ENCODE measurements around the gene TCTN3.

DNA sequence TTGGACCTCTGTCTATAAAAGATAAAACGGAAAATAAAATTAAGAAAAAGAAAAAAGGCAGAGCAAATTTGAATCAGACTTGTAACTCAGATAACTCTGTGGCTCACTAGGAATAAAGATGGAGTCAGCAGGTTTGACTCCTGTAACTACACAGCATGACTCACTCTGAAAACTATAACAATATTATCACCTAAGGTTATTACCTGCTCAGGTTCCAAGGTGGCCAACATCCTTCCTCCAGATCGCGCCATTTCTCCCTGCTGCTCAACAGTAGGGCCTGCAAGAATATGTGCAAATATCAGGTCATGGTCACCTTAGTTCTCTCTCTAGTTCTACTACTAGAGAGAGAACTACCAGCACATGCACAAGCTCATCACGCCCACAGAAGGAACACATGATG lies 67.2 kb downstream of the TCTN3 start:
- TF ChIP-seq, protein P1, sequence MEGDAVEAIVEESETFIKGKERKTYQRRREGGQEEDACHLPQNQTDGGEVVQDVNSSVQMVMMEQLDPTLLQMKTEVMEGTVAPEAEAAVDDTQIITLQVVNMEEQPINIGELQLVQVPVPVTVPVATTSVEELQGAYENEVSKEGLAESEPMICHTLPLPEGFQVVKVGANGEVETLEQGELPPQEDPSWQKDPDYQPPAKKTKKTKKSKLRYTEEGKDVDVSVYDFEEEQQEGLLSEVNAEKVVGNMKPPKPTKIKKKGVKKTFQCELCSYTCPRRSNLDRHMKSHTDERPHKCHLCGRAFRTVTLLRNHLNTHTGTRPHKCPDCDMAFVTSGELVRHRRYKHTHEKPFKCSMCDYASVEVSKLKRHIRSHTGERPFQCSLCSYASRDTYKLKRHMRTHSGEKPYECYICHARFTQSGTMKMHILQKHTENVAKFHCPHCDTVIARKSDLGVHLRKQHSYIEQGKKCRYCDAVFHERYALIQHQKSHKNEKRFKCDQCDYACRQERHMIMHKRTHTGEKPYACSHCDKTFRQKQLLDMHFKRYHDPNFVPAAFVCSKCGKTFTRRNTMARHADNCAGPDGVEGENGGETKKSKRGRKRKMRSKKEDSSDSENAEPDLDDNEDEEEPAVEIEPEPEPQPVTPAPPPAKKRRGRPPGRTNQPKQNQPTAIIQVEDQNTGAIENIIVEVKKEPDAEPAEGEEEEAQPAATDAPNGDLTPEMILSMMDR (conservative IDR thresholded peaks at IDR 0.05; ENCODE audit: low read depth, low read length): no peak
- no peak for TF ChIP-seq CEBPB (IDR thresholded peaks at IDR 0.05; ENCODE audit: low read depth, low read length)
- TF ChIP-seq POLR2A (IDR thresholded peaks at IDR 0.05; ENCODE audit: low read depth, low read length): no peak
- TF ChIP-seq RCOR1 (IDR thresholded peaks at IDR 0.05; ENCODE audit: insufficient replicate concordance, low read length): no peak
- TF ChIP-seq, protein P2, sequence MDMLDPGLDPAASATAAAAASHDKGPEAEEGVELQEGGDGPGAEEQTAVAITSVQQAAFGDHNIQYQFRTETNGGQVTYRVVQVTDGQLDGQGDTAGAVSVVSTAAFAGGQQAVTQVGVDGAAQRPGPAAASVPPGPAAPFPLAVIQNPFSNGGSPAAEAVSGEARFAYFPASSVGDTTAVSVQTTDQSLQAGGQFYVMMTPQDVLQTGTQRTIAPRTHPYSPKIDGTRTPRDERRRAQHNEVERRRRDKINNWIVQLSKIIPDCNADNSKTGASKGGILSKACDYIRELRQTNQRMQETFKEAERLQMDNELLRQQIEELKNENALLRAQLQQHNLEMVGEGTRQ (IDR thresholded peaks at IDR 0.05; ENCODE audit: low read depth, low read length): no peak
- TF ChIP-seq, protein P3, sequence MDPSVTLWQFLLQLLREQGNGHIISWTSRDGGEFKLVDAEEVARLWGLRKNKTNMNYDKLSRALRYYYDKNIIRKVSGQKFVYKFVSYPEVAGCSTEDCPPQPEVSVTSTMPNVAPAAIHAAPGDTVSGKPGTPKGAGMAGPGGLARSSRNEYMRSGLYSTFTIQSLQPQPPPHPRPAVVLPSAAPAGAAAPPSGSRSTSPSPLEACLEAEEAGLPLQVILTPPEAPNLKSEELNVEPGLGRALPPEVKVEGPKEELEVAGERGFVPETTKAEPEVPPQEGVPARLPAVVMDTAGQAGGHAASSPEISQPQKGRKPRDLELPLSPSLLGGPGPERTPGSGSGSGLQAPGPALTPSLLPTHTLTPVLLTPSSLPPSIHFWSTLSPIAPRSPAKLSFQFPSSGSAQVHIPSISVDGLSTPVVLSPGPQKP (IDR thresholded peaks at IDR 0.05; ENCODE audit: borderline replicate concordance, low read depth, low read length): no peak
- TF ChIP-seq RFX5 (IDR thresholded peaks at IDR 0.05; ENCODE audit: low read depth, low read length): no peak
- no peak for TF ChIP-seq MXI1 (IDR thresholded peaks at IDR 0.05; ENCODE audit: borderline replicate concordance, low read depth, low read length)
- no peak for TF ChIP-seq NFE2L2 (IDR thresholded peaks at IDR 0.05; ENCODE audit: low read depth, low read length)
- TF ChIP-seq MAZ (IDR thresholded peaks at IDR 0.05; ENCODE audit: borderline replicate concordance, low read depth, low read length): no peak
- no peak for TF ChIP-seq CHD1 (IDR thresholded peaks at IDR 0.05; ENCODE audit: low read depth, low read length)
- no peak for TF ChIP-seq SMC3 (IDR thresholded peaks at IDR 0.05; ENCODE audit: low read depth, low read length)
